ENCODE measurements around the gene ELOVL1. TPM values are rescaled to one million over a fixed set of nuclear protein-coding genes. Genes with fewer than 3 reads are reported as not detected.

ELOVL1 gene
- total and polyA plus RNA-seq, 10 of the 15 experiments (the other 5 are each of a cell fraction or from before 2014, with no cell fraction given) = 58.5 to 139 (median 89.8) TPM

- TF ChIP-seq, protein P1, sequence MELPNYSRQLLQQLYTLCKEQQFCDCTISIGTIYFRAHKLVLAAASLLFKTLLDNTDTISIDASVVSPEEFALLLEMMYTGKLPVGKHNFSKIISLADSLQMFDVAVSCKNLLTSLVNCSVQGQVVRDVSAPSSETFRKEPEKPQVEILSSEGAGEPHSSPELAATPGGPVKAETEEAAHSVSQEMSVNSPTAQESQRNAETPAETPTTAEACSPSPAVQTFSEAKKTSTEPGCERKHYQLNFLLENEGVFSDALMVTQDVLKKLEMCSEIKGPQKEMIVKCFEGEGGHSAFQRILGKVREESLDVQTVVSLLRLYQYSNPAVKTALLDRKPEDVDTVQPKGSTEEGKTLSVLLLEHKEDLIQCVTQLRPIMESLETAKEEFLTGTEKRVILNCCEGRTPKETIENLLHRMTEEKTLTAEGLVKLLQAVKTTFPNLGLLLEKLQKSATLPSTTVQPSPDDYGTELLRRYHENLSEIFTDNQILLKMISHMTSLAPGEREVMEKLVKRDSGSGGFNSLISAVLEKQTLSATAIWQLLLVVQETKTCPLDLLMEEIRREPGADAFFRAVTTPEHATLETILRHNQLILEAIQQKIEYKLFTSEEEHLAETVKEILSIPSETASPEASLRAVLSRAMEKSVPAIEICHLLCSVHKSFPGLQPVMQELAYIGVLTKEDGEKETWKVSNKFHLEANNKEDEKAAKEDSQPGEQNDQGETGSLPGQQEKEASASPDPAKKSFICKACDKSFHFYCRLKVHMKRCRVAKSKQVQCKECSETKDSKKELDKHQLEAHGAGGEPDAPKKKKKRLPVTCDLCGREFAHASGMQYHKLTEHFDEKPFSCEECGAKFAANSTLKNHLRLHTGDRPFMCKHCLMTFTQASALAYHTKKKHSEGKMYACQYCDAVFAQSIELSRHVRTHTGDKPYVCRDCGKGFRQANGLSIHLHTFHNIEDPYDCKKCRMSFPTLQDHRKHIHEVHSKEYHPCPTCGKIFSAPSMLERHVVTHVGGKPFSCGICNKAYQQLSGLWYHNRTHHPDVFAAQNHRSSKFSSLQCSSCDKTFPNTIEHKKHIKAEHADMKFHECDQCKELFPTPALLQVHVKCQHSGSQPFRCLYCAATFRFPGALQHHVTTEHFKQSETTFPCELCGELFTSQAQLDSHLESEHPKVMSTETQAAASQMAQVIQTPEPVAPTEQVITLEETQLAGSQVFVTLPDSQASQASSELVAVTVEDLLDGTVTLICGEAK (IDR thresholded peaks at IDR 0.05; ENCODE audit: borderline replicate concordance) = no peak
- TF ChIP-seq POLR2AphosphoS2 (IDR thresholded peaks at IDR 0.05; ENCODE audit: low read depth, low read length) = no peak
- TF ChIP-seq, protein P2, sequence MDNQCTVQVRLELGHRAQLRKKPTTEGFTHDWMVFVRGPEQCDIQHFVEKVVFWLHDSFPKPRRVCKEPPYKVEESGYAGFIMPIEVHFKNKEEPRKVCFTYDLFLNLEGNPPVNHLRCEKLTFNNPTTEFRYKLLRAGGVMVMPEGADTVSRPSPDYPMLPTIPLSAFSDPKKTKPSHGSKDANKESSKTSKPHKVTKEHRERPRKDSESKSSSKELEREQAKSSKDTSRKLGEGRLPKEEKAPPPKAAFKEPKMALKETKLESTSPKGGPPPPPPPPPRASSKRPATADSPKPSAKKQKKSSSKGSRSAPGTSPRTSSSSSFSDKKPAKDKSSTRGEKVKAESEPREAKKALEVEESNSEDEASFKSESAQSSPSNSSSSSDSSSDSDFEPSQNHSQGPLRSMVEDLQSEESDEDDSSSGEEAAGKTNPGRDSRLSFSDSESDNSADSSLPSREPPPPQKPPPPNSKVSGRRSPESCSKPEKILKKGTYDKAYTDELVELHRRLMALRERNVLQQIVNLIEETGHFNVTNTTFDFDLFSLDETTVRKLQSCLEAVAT (IDR thresholded peaks at IDR 0.05) = no peak
- TF ChIP-seq ASH2L (IDR thresholded peaks at IDR 0.05; ENCODE audit: borderline replicate concordance, low read depth) = no peak
- TF ChIP-seq, protein P3, sequence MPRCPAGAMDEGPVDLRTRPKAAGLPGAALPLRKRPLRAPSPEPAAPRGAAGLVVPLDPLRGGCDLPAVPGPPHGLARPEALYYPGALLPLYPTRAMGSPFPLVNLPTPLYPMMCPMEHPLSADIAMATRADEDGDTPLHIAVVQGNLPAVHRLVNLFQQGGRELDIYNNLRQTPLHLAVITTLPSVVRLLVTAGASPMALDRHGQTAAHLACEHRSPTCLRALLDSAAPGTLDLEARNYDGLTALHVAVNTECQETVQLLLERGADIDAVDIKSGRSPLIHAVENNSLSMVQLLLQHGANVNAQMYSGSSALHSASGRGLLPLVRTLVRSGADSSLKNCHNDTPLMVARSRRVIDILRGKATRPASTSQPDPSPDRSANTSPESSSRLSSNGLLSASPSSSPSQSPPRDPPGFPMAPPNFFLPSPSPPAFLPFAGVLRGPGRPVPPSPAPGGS (IDR thresholded peaks at IDR 0.05; ENCODE audit: borderline replicate concordance, insufficient read depth, low read depth, low read length, poor library complexity, severe bottlenecking) = no peak
- TF ChIP-seq GABPA (IDR thresholded peaks at IDR 0.05; ENCODE audit: low read depth) = no peak
- no peak for TF ChIP-seq SPI1 (IDR thresholded peaks at IDR 0.05; ENCODE audit: borderline replicate concordance, insufficient read depth, low read depth, low read length)
These were observed 54.0 kb downstream of the ELOVL1 start (continued) for GRCh38 chr1:43313771-43314170.

Small RNA genes lying within 50 kb of the gene (microRNA-seq; reads per million reads assigned to microRNA genes)
- not detected for gene MIR6734

Other genes with a start within 250 kb of the ELOVL1 start
Only the 7 nearest of the 11 such genes appear.
- gene C1orf210, start 82.4 kb downstream of the ELOVL1 start, total RNA-seq (2014; rRNA removed) = not detected in 2 replicates
- gene C1orf210, start 82.4 kb downstream of the ELOVL1 start, total RNA-seq (2014; rRNA removed; fragmentation: Illumina TruSeq; extraction: Trizol) = not detected in 2 replicates
- not detected in 2 replicates for gene C1orf210, start 82.4 kb downstream of the ELOVL1 start, total RNA-seq (2021)
- 0.07 TPM in 1 of 2 replicates, not detected in the other for gene C1orf210, start 82.4 kb downstream of the ELOVL1 start, polyA plus RNA-seq (2011; rRNA removed)
- not detected in 2 replicates for gene C1orf210, start 82.4 kb downstream of the ELOVL1 start, polyA plus RNA-seq (2014; fragmentation: Illumina TruSeq; extraction: Trizol)
- not detected for gene C1orf210, start 82.4 kb downstream of the ELOVL1 start, polyA plus RNA-seq (2014; fragmentation: Nextera tagmentation; extraction: Ambion mirVana)
- gene C1orf210, start 82.4 kb downstream of the ELOVL1 start, polyA plus RNA-seq (2014; rRNA removed) = not detected in 2 replicates
- not detected for gene C1orf210, start 82.4 kb downstream of the ELOVL1 start, polyA plus RNA-seq (2016; fragmentation: Nextera tagmentation; extraction: Ambion mirVana)
- 1.7 and 2.0 TPM in 2 replicates for gene TIE1, start 67.0 kb downstream of the ELOVL1 start, total RNA-seq (2014; rRNA removed)
- 0.58 and 0.64 TPM in 2 replicates for gene TIE1, start 67.0 kb downstream of the ELOVL1 start, total RNA-seq (2014; rRNA removed; fragmentation: Illumina TruSeq; extraction: Trizol)
- 3.3 and 3.9 TPM in 2 replicates for gene TIE1, start 67.0 kb downstream of the ELOVL1 start, total RNA-seq (2021)
- 1.7 and 3.4 TPM in 2 replicates for gene TIE1, start 67.0 kb downstream of the ELOVL1 start, polyA plus RNA-seq (2011; rRNA removed)
- 0.43 and 0.62 TPM in 2 replicates for gene TIE1, start 67.0 kb downstream of the ELOVL1 start, polyA plus RNA-seq (2014; fragmentation: Illumina TruSeq; extraction: Trizol)
- under 1 TPM; 0.26 to 0.40 TPM for gene TIE1, start 67.0 kb downstream of the ELOVL1 start, polyA plus RNA-seq (2014; fragmentation: Nextera tagmentation; extraction: Ambion mirVana)
- 2.5 TPM in 2 replicates for gene TIE1, start 67.0 kb downstream of the ELOVL1 start, polyA plus RNA-seq (2014; rRNA removed)
- 1 to 10 TPM; 1.2 to 1.5 TPM for gene TIE1, start 67.0 kb downstream of the ELOVL1 start, polyA plus RNA-seq (2016; fragmentation: Nextera tagmentation; extraction: Ambion mirVana)
- gene MPL, start 30.2 kb downstream of the ELOVL1 start, total RNA-seq (2014; rRNA removed) = not detected in 2 replicates
- not detected in 2 replicates for gene MPL, start 30.2 kb downstream of the ELOVL1 start, total RNA-seq (2014; rRNA removed; fragmentation: Illumina TruSeq; extraction: Trizol)
- gene MPL, start 30.2 kb downstream of the ELOVL1 start, total RNA-seq (2021) = not detected in 2 replicates
- gene MPL, start 30.2 kb downstream of the ELOVL1 start, polyA plus RNA-seq (2011; rRNA removed) = not detected in 2 replicates
- gene MPL, start 30.2 kb downstream of the ELOVL1 start, polyA plus RNA-seq (2014; fragmentation: Illumina TruSeq; extraction: Trizol) = not detected in 2 replicates
- gene MPL, start 30.2 kb downstream of the ELOVL1 start, polyA plus RNA-seq (2014; fragmentation: Nextera tagmentation; extraction: Ambion mirVana) = not detected
- not detected in 2 replicates for gene MPL, start 30.2 kb downstream of the ELOVL1 start, polyA plus RNA-seq (2014; rRNA removed)
- not detected for gene MPL, start 30.2 kb downstream of the ELOVL1 start, polyA plus RNA-seq (2016; fragmentation: Nextera tagmentation; extraction: Ambion mirVana)
- 197 and 213 TPM in 2 replicates for gene CDC20, start 9.0 kb downstream of the ELOVL1 start, total RNA-seq (2014; rRNA removed)
- gene CDC20, start 9.0 kb downstream of the ELOVL1 start, total RNA-seq (2014; rRNA removed; fragmentation: Illumina TruSeq; extraction: Trizol) = 81.5 and 82.0 TPM in 2 replicates
- 192 and 205 TPM in 2 replicates for gene CDC20, start 9.0 kb downstream of the ELOVL1 start, total RNA-seq (2021)
- gene CDC20, start 9.0 kb downstream of the ELOVL1 start, polyA plus RNA-seq (2011; rRNA removed) = 37.3 and 103 TPM in 2 replicates
- gene CDC20, start 9.0 kb downstream of the ELOVL1 start, polyA plus RNA-seq (2014; fragmentation: Illumina TruSeq; extraction: Trizol) = 91.9 and 135 TPM in 2 replicates
- gene CDC20, start 9.0 kb downstream of the ELOVL1 start, polyA plus RNA-seq (2014; fragmentation: Nextera tagmentation; extraction: Ambion mirVana) = 10 to 100 TPM; 36.3 to 63.1 TPM
- 165 and 225 TPM in 2 replicates for gene CDC20, start 9.0 kb downstream of the ELOVL1 start, polyA plus RNA-seq (2014; rRNA removed)
- 100 to 1,000 TPM; 299 to 347 TPM for gene CDC20, start 9.0 kb downstream of the ELOVL1 start, polyA plus RNA-seq (2016; fragmentation: Nextera tagmentation; extraction: Ambion mirVana)
- gene MED8, start 21.8 kb upstream of the ELOVL1 start, total RNA-seq (2014; rRNA removed) = 39.7 and 42.6 TPM in 2 replicates
- gene MED8, start 21.8 kb upstream of the ELOVL1 start, total RNA-seq (2014; rRNA removed; fragmentation: Illumina TruSeq; extraction: Trizol) = 32.6 and 33.3 TPM in 2 replicates
- 37.4 and 39.4 TPM in 2 replicates for gene MED8, start 21.8 kb upstream of the ELOVL1 start, total RNA-seq (2021)
- 16.5 and 20.2 TPM in 2 replicates for gene MED8, start 21.8 kb upstream of the ELOVL1 start, polyA plus RNA-seq (2011; rRNA removed)
- 37.6 and 39.2 TPM in 2 replicates for gene MED8, start 21.8 kb upstream of the ELOVL1 start, polyA plus RNA-seq (2014; fragmentation: Illumina TruSeq; extraction: Trizol)
- 10 to 100 TPM; 59.8 to 61.7 TPM for gene MED8, start 21.8 kb upstream of the ELOVL1 start, polyA plus RNA-seq (2014; fragmentation: Nextera tagmentation; extraction: Ambion mirVana)
- 21.9 and 25.4 TPM in 2 replicates for gene MED8, start 21.8 kb upstream of the ELOVL1 start, polyA plus RNA-seq (2014; rRNA removed)
- gene MED8, start 21.8 kb upstream of the ELOVL1 start, polyA plus RNA-seq (2016; fragmentation: Nextera tagmentation; extraction: Ambion mirVana) = 10 to 100 TPM; 57.3 to 58.7 TPM
- gene SZT2, start 21.9 kb upstream of the ELOVL1 start, total RNA-seq (2014; rRNA removed) = 16.5 and 18.0 TPM in 2 replicates
- 12.5 and 12.7 TPM in 2 replicates for gene SZT2, start 21.9 kb upstream of the ELOVL1 start, total RNA-seq (2014; rRNA removed; fragmentation: Illumina TruSeq; extraction: Trizol)
- gene SZT2, start 21.9 kb upstream of the ELOVL1 start, total RNA-seq (2021) = 33.8 and 38.3 TPM in 2 replicates
- 6.0 and 10.7 TPM in 2 replicates for gene SZT2, start 21.9 kb upstream of the ELOVL1 start, polyA plus RNA-seq (2011; rRNA removed)
- 11.1 and 16.5 TPM in 2 replicates for gene SZT2, start 21.9 kb upstream of the ELOVL1 start, polyA plus RNA-seq (2014; fragmentation: Illumina TruSeq; extraction: Trizol)
- 1 to 10 TPM; 1.4 to 1.9 TPM for gene SZT2, start 21.9 kb upstream of the ELOVL1 start, polyA plus RNA-seq (2014; fragmentation: Nextera tagmentation; extraction: Ambion mirVana)
- 23.8 and 27.3 TPM in 2 replicates for gene SZT2, start 21.9 kb upstream of the ELOVL1 start, polyA plus RNA-seq (2014; rRNA removed)
- 10 to 100 TPM in 1 of 2 experiments, 1 to 10 TPM in 1; 10.0 to 12.6 TPM for gene SZT2, start 21.9 kb upstream of the ELOVL1 start, polyA plus RNA-seq (2016; fragmentation: Nextera tagmentation; extraction: Ambion mirVana)
- gene HYI, start 85.9 kb upstream of the ELOVL1 start, total RNA-seq (2014; rRNA removed) = 2.9 and 5.6 TPM in 2 replicates
- gene HYI, start 85.9 kb upstream of the ELOVL1 start, total RNA-seq (2014; rRNA removed; fragmentation: Illumina TruSeq; extraction: Trizol) = 1.6 and 2.0 TPM in 2 replicates
- 5.3 and 5.5 TPM in 2 replicates for gene HYI, start 85.9 kb upstream of the ELOVL1 start, total RNA-seq (2021)
- gene HYI, start 85.9 kb upstream of the ELOVL1 start, polyA plus RNA-seq (2011; rRNA removed) = 0.46 and 0.69 TPM in 2 replicates
- 1.3 and 1.9 TPM in 2 replicates for gene HYI, start 85.9 kb upstream of the ELOVL1 start, polyA plus RNA-seq (2014; fragmentation: Illumina TruSeq; extraction: Trizol)
- gene HYI, start 85.9 kb upstream of the ELOVL1 start, polyA plus RNA-seq (2014; fragmentation: Nextera tagmentation; extraction: Ambion mirVana) = under 1 TPM; 0.27 TPM
- gene HYI, start 85.9 kb upstream of the ELOVL1 start, polyA plus RNA-seq (2014; rRNA removed) = 5.4 and 7.5 TPM in 2 replicates
- 1 to 10 TPM; 2.1 to 2.4 TPM for gene HYI, start 85.9 kb upstream of the ELOVL1 start, polyA plus RNA-seq (2016; fragmentation: Nextera tagmentation; extraction: Ambion mirVana)